K562 (cell line): Measurements from ENCODE around the gene ZNF280C. TPM values are rescaled to one million over a fixed set of nuclear protein-coding genes. Genes with fewer than 3 reads are reported as not detected.

Source experiments
- CHD1 ChIP-seq: fragments of 200-600 bp; sonication (generic); IDR thresholded peaks from one replicate; pipeline ENCODE4 v1.6.1; 2012; ENCODE audit warnings: mild to moderate bottlenecking, moderate library complexity, low read length, inconsistent platforms
- E2F4 ChIP-seq: sonication (generic); formaldehyde crosslinking; IDR thresholded peaks from 2 replicates; pipeline ENCODE4 v1.8.0; 2022; ENCODE audit warnings: mild to moderate bottlenecking, low read depth, missing genetic modification reagents
- KAT7 ChIP-seq: sonication (generic); formaldehyde crosslinking; IDR thresholded peaks from 2 replicates; pipeline ENCODE4 v1.8.0; 2022; ENCODE audit warnings: missing genetic modification reagents, mild to moderate bottlenecking, borderline replicate concordance
- L3MBTL2 ChIP-seq: fragments of 450-650 bp; IDR thresholded peaks from 2 replicates; pipeline ENCODE4 v1.6.1; 2016; ENCODE audit warnings: mild to moderate bottlenecking, moderate library complexity
- MLLT1 ChIP-seq, 2 experiments: fragments of 450-650 bp; IDR thresholded peaks; 2 replicates each; pipeline ENCODE4 v1.6.1; 2016
- MTF1 ChIP-seq: fragments of 250-450 bp; sonication (Bioruptor Pico); IDR thresholded peaks from 2 replicates; pipeline ENCODE4 v1.9.0; 2021; ENCODE audit warnings: moderate library complexity, mild to moderate bottlenecking, inconsistent platforms, borderline replicate concordance
- NFRKB ChIP-seq: fragments of 450-650 bp; IDR thresholded peaks from 2 replicates; pipeline ENCODE4 v1.6.1; 2016; ENCODE audit warnings: low read depth
- NKRF ChIP-seq: fragments of 450-650 bp; IDR thresholded peaks from 2 replicates; pipeline ENCODE4 v1.6.1; 2016; ENCODE audit warnings: borderline replicate concordance
- NR2C1 ChIP-seq, 2 experiments: fragments of 450-650 bp; IDR thresholded peaks; 2 replicates each; pipeline ENCODE4 v1.6.1; 2017; ENCODE audit warnings: mild to moderate bottlenecking in 2 of 2, antibody characterized with exemption in 1 of 2, inconsistent platforms in 1 of 2, missing compliant biosample characterization in 1 of 2, missing genetic modification characterization in 1 of 2
- PHF20 ChIP-seq: fragments of 450-650 bp; IDR thresholded peaks from 2 replicates; pipeline ENCODE4 v1.6.1; 2018; ENCODE audit not compliant: partially characterized antibody
- POLR2A ChIP-seq: fragments of 450-650 bp; conservative IDR thresholded peaks from 2 replicates; pipeline ENCODE4 v1.6.1; 2016
- RNF2 ChIP-seq: sonication (generic); IDR thresholded peaks from 2 replicates; pipeline ENCODE4 v1.6.1; 2016
- USF1 ChIP-seq: sonication (generic); formaldehyde crosslinking; IDR thresholded peaks from 2 replicates; pipeline ENCODE4 v1.9.0; 2022; ENCODE audit warnings: mild to moderate bottlenecking, missing genetic modification reagents
- polyA plus RNA-seq, 8 experiments: library from polyadenylated mRNA; depleted of rRNA in 4 of 8; stranded (reverse) in 5 of 8; unstranded in 3 of 8; fragments of >200 nt; fragmentation: Nextera tagmentation in 2 of 8; fragmentation: Illumina TruSeq in 1 of 8; extraction: Ambion mirVana in 2 of 8; extraction: Trizol in 1 of 8; gene quantifications; 2 replicates each; pipeline versions ENCODE4 v1.2.1 to v1.2.3, GENCODE V29; 2011 to 2014; ENCODE audit warnings: inconsistent platforms in 1 of 8, missing spikeins in 1 of 8
- total RNA-seq, 7 experiments: library from RNA; depleted of rRNA in 6 of 7; stranded (reverse); fragments of >200 nt in 6 of 7; fragmentation: Illumina TruSeq in 2 of 7; extraction: Trizol in 2 of 7; gene quantifications; 2 replicates each; pipeline versions ENCODE4 v1.2.1 to v1.2.3, GENCODE V29; 2011 to 2021; ENCODE audit warnings: low replicate concordance in 1 of 7
- TF ChIP-seq, protein P1 (sequence below), 2 experiments: fragments of 450-650 bp; conservative IDR thresholded peaks; 2 replicates each; pipeline ENCODE4 v1.6.1; 2017; ENCODE audit warnings: mild to moderate bottlenecking in 2 of 2, moderate library complexity in 2 of 2

The ZNF280C gene
- total and polyA plus RNA-seq, 9 of the 15 experiments (the other 6 are each of a cell fraction or from before 2014, with no cell fraction given) = 1.6 to 8.3 (median 4.4) TPM

DNA sequence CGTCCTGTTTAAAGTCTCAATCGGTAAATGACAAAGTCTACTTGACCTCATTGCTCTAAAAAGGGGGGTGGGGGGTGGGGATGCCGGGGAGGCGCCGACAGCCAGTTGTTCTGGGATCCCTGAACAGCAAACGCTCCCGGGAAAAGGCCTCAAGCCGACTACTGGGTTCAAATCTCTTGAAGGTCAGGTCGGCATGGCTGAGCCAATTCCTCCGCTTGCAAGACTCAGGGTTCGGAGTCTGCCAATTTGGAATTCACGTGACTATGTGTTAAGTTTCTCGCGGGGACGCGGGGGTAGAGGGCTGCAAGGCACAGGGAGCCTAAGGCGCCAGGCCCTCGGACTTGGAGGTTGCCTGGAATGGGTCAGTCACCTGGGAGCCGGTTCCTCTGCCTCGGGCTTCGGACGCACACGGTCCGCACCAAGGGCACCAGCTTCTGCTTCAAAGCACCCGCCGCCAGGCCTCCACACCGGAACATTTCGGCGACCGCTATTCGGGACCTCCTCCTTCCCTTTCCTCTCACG, 103.5 kb downstream of the ZNF280C start (continued):
- TF ChIP-seq PHF20 = peak; percentile 15
- TF ChIP-seq MLLT1 (IDR thresholded peaks at IDR 0.05) = peak in 1 of 2 experiments; percentile 33; a peak in 1 of 4 replicates
- peak; percentile 55; the same call in 1 of the 2 replicates for TF ChIP-seq KAT7
- TF ChIP-seq MTF1 = no peak
- TF ChIP-seq USF1 (CRISPR knock-in tag) = 0 out of 2 replicates have a peak, but pooled peaks have one; percentile 12
- peak; percentile 34; the same call in 1 of the 2 replicates for TF ChIP-seq NFRKB
- TF ChIP-seq CHD1 = peak; percentile 52
- TF ChIP-seq L3MBTL2 = peak; percentile 51; the same call in 1 of the 2 replicates
- 0 out of 2 replicates have a peak, but pooled peaks have one; percentile 44 for TF ChIP-seq RNF2
- no peak for TF ChIP-seq NR2C1 (IDR thresholded peaks at IDR 0.05)
- TF ChIP-seq NR2C1 (tag; IDR thresholded peaks at IDR 0.05) = 0 out of 2 replicates have a peak, but pooled peaks have one; percentile 25
- no peak for TF ChIP-seq POLR2A
- TF ChIP-seq E2F4 (CRISPR knock-in tag) = 0 out of 2 replicates have a peak, but pooled peaks have one; percentile 34
- peak; percentile 40; the same call in 1 of the 2 replicates for TF ChIP-seq NKRF
- TF ChIP-seq, protein P1, sequence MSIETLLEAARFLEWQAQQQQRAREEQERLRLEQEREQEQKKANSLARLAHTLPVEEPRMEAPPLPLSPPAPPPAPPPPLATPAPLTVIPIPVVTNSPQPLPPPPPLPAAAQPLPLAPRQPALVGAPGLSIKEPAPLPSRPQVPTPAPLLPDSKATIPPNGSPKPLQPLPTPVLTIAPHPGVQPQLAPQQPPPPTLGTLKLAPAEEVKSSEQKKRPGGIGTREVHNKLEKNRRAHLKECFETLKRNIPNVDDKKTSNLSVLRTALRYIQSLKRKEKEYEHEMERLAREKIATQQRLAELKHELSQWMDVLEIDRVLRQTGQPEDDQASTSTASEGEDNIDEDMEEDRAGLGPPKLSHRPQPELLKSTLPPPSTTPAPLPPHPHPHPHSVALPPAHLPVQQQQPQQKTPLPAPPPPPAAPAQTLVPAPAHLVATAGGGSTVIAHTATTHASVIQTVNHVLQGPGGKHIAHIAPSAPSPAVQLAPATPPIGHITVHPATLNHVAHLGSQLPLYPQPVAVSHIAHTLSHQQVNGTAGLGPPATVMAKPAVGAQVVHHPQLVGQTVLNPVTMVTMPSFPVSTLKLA (conservative IDR thresholded peaks at IDR 0.05) = 0 out of 4 replicates have a peak, but pooled peaks of 1 of the 2 experiments have one; percentile 1
